Keratinocyte (primary cell): ENCODE results near the gene LEAP2. TPM values are rescaled to one million over a fixed set of nuclear protein-coding genes. Genes with fewer than 3 reads are reported as not detected.

Source experiments
- DNase-seq: peaks from one replicate; pipeline ENCODE4 v3.0.0-alpha.2; 2011; ENCODE audit warnings: low read depth, missing footprints, low spot score
- FAIRE-seq: peaks from 2 replicates; lab custom pipeline; 2011; peaks lifted over from hg19 to GRCh38; lab: Jason Lieb, UNC
- H2AFZ ChIP-seq: 2 replicates; pipeline ENCODE4 v1.6.0; 2012; ENCODE audit warnings: low read length, control low read depth, inconsistent platforms; ENCODE audit not compliant: control insufficient read depth
- H3K27ac ChIP-seq: 2 replicates; pipeline ENCODE4 v1.5.1; 2011; ENCODE audit warnings: low read length; ENCODE audit not compliant: control insufficient read depth, insufficient read depth
- H3K27me3 ChIP-seq: 3 replicates; pipeline ENCODE4 v1.6.0; 2011; ENCODE audit warnings: low read length; ENCODE audit not compliant: control insufficient read depth, insufficient read depth; ENCODE audit errors: extremely low read depth
- H3K36me3 ChIP-seq, 2 experiments: 2 replicates in 1 of 2; 3 replicates in 1 of 2; pipeline ENCODE4 v1.5.1; 2011; ENCODE audit warnings: low read length in 2 of 2, mild to moderate bottlenecking in 1 of 2; ENCODE audit not compliant: control insufficient read depth in 2 of 2, insufficient read depth in 2 of 2; ENCODE audit errors: extremely low read depth in 1 of 2
- H3K4me1 ChIP-seq: 3 replicates; pipeline ENCODE4 v1.5.1; 2011; ENCODE audit warnings: low read length; ENCODE audit not compliant: control insufficient read depth, insufficient read depth; ENCODE audit errors: extremely low read depth
- H3K4me2 ChIP-seq: 3 replicates; pipeline ENCODE4 v1.6.0; 2011; ENCODE audit warnings: low read depth, low read length; ENCODE audit not compliant: control insufficient read depth, insufficient read depth; ENCODE audit errors: extremely low read depth
- H3K4me3 ChIP-seq, 3 experiments: fragments of 200-600 bp in 1 of 3; sonication (generic) in 1 of 3; 2 replicates in 2 of 3; 3 replicates in 1 of 3; pipeline ENCODE4 v1.5.1; 2011 to 2016; ENCODE audit warnings: low read length in 3 of 3, mild to moderate bottlenecking in 3 of 3, control low read depth in 2 of 3, inconsistent platforms in 1 of 3, low read depth in 1 of 3, mixed read lengths in 1 of 3, mixed run types in 1 of 3, moderate library complexity in 1 of 3; ENCODE audit not compliant: control insufficient read depth in 2 of 3, insufficient read depth in 2 of 3; ENCODE audit errors: extremely low read depth in 1 of 3
- H3K79me2 ChIP-seq: 2 replicates; pipeline ENCODE4 v1.6.0; 2012; ENCODE audit warnings: low read length; ENCODE audit not compliant: control insufficient read depth, insufficient read depth
- H3K9ac ChIP-seq: 3 replicates; pipeline ENCODE4 v1.6.0; 2011; ENCODE audit warnings: low read length; ENCODE audit not compliant: control insufficient read depth, insufficient read depth; ENCODE audit errors: extremely low read depth
- H3K9me1 ChIP-seq: 3 replicates; pipeline ENCODE4 v1.6.0; 2011; ENCODE audit warnings: low read length; ENCODE audit not compliant: control insufficient read depth, insufficient read depth; ENCODE audit errors: extremely low read depth
- H3K9me3 ChIP-seq: 2 replicates; pipeline ENCODE4 v1.5.1; 2012; ENCODE audit warnings: low read depth, low read length; ENCODE audit not compliant: control insufficient read depth
- H4K20me1 ChIP-seq: 3 replicates; pipeline ENCODE4 v1.6.0; 2011; ENCODE audit warnings: low read length; ENCODE audit not compliant: control insufficient read depth, insufficient read depth; ENCODE audit errors: extremely low read depth
- EZH2 ChIP-seq: IDR thresholded peaks from one replicate; pipeline ENCODE4 v1.6.1; 2012; ENCODE audit warnings: inconsistent platforms, mild to moderate bottlenecking, low read length, moderate library complexity
- dilution Hi-C: fragments of 300-500 bp; cut with MboI; formaldehyde crosslinking; loops from one replicate; pipeline ENCODE4 v1.7.0; 2020; ENCODE audit warnings: low sequenced_read_pairs; ENCODE audit not compliant: extremely low pct_ligation_motif_present
- polyA minus RNA-seq, 3 experiments: library from RNA; depleted of rRNA, polyadenylated mRNA; stranded (reverse); fragments of >200 nt; gene quantifications; 1 replicate in 1 of 3; 2 replicates in 1 of 3; 3 replicates in 1 of 3; pipeline ENCODE4 v1.2.3, GENCODE V29; 2011
- polyA plus RNA-seq, 5 experiments: library from polyadenylated mRNA; depleted of rRNA in 3 of 5; stranded (reverse) in 3 of 5; stranded (forward) in 1 of 5; unstranded in 1 of 5; fragments of >200 nt; gene quantifications; 1 replicate in 1 of 5; 2 replicates in 3 of 5; 3 replicates in 1 of 5; pipeline versions ENCODE4 v1.2.1 to v1.2.3, GENCODE V29; 2011 to 2012; ENCODE audit warnings: missing spikeins in 2 of 5, low read depth in 1 of 5, low replicate concordance in 1 of 5
- TF ChIP-seq, protein P1 (sequence below), 3 experiments: IDR thresholded peaks in 1 of 3; conservative IDR thresholded peaks in 1 of 3; optimal IDR thresholded peaks in 1 of 3; 2 replicates in 2 of 3; 3 replicates in 1 of 3; pipeline versions ENCODE3 to v1.5.1; 2011; ENCODE audit warnings: low read length in 3 of 3, mild to moderate bottlenecking in 3 of 3, moderate library complexity in 2 of 3, control low read depth in 1 of 3, inconsistent platforms in 1 of 3; ENCODE audit not compliant: insufficient read depth in 2 of 3; ENCODE audit errors: extremely low read depth in 1 of 3

The LEAP2 gene, protein sequence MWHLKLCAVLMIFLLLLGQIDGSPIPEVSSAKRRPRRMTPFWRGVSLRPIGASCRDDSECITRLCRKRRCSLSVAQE
- polyA plus RNA-seq (0.28 to 1.2 TPM (median 0.50 TPM) in 3 replicates), polyA minus RNA-seq (0.30 to 0.74 TPM in 2 of 3 replicates, not detected in the other)
- polyA plus RNA-seq (2011; ENCODE audit: low read depth): 0.50 TPM
- 0.05 TPM in 1 of 2 replicates, not detected in the other for polyA plus RNA-seq (2011; cell fraction: cytosol; rRNA removed)
- 2.3 and 2.4 TPM in 2 replicates for polyA plus RNA-seq (2011; cell fraction: nucleus; rRNA removed)
- 0.26 and 1.5 TPM in 2 replicates for polyA plus RNA-seq (2012; ENCODE audit: low replicate concordance)
- polyA minus RNA-seq (2011; cell fraction: cytosol; rRNA and poly(A)+ RNA removed): not detected
- 0.21 TPM in 1 of 2 replicates, not detected in the other for polyA minus RNA-seq (2011; cell fraction: nucleus; rRNA and poly(A)+ RNA removed)

DNA sequence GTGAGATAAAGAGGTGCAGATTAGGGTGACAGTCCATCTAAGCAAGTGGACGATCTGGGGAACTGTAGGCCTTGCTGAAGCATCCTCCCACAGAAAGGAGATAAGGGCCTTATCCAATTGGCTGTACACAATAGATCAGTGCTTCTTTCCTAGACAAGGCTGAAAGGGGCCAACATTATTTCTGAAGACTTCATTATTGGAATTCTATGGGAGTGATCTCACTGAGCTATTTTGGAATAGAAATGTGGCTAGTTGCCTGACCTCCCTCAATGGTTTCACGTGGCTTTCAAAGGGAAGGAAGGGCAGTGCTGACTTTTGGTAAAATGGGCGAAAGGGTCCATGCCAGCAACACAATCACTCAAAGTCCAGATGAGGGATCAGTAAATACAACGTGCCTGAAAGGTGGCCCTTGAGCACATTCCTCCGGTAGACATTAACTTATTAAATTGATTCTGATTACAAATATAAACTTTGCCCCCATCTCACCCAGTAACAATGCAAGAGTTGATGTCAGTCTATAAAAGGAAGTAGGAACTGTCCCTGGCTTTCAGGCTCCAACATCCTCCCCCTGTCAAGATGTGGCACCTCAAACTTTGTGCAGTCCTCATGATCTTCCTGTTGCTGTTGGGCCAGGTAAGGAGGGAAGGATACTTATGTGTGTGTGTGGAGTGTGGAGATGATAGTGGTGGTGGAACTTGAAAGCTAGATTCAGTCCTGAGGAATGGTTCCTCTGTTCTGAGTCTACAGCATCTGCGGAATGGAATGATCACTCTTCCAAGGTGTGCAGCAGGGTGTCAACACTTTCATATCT is at the start of gene LEAP2:
Gene LEAP2 (plus strand): TSS at position 550 of the 811 bp plus-strand sequence. CDS start 27 bp downstream, at position 577.
- Histone ChIP-seq H3K9me1 (no peaks in the 10 kb centered on the region), H4K20me1 (peaks cover 2% of the 10 kb centered on the region), H3K4me1 (no peaks in the 10 kb centered on the region), H3K79me2 (no peaks in the 10 kb centered on the region), H3K4me2 (no peak within 1 kb of the TSS), H3K36me3 (peaks cover 10 to 22% of the 10 kb centered on the region in 2 experiments), H2AFZ (no peak within 1 kb of the TSS), H3K9ac (no peak within 1 kb of the TSS), H3K9me3 (no peaks in the 10 kb centered on the region), H3K27ac (no peak within 1 kb of the TSS), H3K27me3 (no peaks in the 10 kb centered on the region), H3K4me3 (no peak within 1 kb of the TSS)
- DNase-seq (no peak), FAIRE-seq (no peak)
- TF ChIP-seq, protein P1, sequence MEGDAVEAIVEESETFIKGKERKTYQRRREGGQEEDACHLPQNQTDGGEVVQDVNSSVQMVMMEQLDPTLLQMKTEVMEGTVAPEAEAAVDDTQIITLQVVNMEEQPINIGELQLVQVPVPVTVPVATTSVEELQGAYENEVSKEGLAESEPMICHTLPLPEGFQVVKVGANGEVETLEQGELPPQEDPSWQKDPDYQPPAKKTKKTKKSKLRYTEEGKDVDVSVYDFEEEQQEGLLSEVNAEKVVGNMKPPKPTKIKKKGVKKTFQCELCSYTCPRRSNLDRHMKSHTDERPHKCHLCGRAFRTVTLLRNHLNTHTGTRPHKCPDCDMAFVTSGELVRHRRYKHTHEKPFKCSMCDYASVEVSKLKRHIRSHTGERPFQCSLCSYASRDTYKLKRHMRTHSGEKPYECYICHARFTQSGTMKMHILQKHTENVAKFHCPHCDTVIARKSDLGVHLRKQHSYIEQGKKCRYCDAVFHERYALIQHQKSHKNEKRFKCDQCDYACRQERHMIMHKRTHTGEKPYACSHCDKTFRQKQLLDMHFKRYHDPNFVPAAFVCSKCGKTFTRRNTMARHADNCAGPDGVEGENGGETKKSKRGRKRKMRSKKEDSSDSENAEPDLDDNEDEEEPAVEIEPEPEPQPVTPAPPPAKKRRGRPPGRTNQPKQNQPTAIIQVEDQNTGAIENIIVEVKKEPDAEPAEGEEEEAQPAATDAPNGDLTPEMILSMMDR (optimal IDR thresholded peaks at IDR 0.05 in 1 of 3, IDR thresholded peaks at IDR 0.05 in 1 of 3, conservative IDR thresholded peaks at IDR 0.05 in 1 of 3; ENCODE audit: extremely low read depth in 1 of 3, insufficient read depth in 2 of 3, low read length in 3 of 3): no peak
- TF ChIP-seq EZH2: no peak
- dilution Hi-C loops: no loop called here

DNA sequence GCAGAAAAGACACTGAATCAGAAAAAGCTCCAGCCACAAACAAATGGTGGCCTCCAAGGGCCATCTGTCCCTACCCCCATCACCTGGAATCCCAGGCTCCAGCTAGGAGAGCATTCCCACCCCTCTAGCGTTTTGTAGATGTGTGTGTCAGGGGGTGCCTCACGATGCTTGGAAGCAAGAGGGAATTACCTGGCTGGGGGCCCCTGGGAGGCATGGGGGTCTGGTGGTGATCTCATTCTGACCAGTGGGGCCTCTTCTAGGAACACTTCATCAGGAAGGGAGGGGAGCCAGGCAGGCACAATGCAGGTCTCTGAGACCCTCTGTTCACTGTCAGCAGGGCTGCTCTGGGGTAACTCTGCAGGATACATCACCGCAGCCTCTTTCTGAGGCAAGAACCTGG is 49.0 kb upstream of the LEAP2 start:
- dilution Hi-C loops: no loop called here
- Histone ChIP-seq H3K9me1 (no peaks in the 10 kb centered on the region), H3K27ac (no peak overlapping the region), H3K4me3 (no peak overlapping the region), H4K20me1 (no peaks in the 10 kb centered on the region), H3K79me2 (no peaks in the 10 kb centered on the region), H3K9ac (no peak overlapping the region), H3K36me3 (no peaks in the 10 kb centered on the region), H3K4me2 (no peak overlapping the region), H3K9me3 (no peaks in the 10 kb centered on the region), H2AFZ (no peak overlapping the region), H3K27me3 (peaks cover 24% of the 10 kb centered on the region), H3K4me1 (no peaks in the 10 kb centered on the region)
- no peak for FAIRE-seq
- TF ChIP-seq EZH2: no peak
- TF ChIP-seq, protein P1 (optimal IDR thresholded peaks at IDR 0.05 in 1 of 3, IDR thresholded peaks at IDR 0.05 in 1 of 3, conservative IDR thresholded peaks at IDR 0.05 in 1 of 3; ENCODE audit: extremely low read depth in 1 of 3, insufficient read depth in 2 of 3, low read length in 3 of 3): no peak
- no peak for DNase-seq
